Activated T-cell treated with anti-CD3 and anti-CD28 coated beads for 1 hour (primary cell): ENCODE measurements around the gene VAV3.

ENCODE experiments used
- DNase-seq: peaks from one replicate; pipeline ENCODE4 v3.0.0-alpha.2; 2020; ENCODE audit warnings: low read depth

The VAV3 gene

DNA sequence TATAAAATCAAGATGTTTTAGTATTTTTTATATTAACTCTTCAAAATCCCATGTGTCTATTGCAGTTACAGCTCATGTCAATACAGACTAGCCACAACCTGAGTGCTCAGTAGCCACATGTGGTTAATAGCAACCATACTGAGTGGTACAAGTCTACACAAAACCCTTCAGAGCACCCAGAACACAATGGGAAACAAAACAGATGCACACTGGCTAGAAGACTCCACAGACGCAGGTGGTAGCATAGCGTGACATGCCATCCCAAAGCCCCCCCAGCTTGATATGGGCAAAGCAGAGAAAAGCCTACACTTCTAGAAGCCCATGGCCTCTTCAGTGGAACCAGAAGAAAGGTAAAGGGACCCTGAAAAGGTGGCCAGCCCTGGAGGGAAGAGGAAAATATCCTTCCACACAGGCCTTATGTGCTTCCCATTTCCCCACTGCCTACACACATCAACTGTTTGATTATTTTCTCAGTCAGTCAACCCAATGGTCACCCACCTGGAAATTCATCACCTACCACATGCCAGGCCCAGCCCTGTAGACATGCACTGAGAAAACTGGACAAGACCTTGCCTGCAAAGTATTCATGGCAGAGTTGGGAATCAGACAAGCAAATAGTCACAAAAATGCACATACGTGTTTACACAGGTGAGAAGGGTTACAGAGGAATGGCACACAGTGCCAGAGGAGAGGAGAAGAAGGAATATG is 175.0 kb downstream of the VAV3 start:
- no peak for DNase-seq

DNA sequence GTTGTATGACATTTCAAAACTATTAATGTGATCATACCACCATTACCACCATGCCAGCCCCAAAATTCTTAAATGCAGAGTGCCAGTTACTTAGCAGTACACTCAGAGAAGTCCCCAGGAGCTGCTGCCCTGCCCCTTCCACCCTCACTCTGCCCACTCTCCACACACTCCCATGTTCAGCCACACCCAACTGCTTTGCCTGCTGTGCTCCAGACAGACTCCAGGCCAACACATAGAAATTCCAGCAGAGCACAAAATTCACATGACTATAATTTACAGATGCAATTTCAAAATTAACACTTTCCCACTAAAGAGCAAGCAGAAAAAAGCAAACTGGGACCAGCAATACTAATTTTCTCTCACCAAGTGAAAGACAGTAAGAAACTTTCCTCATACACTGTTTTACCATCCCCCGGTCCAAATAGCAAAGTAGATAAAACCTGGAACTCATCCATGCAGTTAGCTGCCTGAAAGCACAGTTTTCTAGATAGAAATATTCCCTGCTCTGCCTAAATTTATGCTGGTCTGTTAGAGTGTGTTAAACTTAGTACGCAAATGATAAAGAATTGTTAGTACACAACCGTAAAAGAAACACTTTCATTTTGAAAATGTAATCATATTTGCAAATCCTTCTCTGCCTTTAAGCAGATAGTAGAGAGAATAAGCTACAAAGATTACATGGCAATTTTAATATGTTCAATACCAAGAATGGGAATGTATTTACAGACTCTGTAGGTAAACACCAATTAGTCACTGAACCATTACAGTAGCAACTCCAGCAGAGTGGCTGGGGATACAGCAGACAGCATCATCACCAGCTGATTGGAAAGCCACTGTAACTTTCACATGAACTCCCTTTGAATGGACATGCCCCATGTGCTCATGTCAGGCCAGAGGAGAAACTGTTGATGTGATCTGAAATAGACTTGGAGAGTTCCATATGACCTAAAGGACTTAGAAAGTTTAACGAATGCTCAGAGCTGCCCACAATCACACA is 176.5 kb downstream of the VAV3 start:
- no peak for DNase-seq

DNA sequence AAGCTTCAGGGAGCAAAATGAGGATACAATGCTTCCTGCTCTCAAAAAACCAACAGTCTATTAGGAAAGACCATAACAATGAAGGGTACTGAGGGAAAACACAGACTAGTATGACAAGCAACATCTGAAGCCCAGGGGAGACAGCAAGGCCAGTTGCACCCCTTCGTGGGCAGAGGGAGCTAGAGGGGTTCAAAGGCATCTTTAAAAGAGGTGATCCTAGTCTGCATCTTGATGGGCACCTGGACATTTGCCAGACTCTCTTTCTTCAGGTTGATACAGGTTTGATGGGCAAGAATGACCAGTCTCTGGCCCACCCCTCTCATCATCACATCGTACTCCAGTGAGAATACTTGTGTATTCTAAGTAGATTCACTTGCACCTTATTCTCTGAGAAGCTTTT is 177.7 kb downstream of the VAV3 start:
- no peak for DNase-seq

- no peak for DNase-seq
Measured at GRCh38 chr1:107786203-107786845, 178.7 kb downstream of the VAV3 start.

DNA sequence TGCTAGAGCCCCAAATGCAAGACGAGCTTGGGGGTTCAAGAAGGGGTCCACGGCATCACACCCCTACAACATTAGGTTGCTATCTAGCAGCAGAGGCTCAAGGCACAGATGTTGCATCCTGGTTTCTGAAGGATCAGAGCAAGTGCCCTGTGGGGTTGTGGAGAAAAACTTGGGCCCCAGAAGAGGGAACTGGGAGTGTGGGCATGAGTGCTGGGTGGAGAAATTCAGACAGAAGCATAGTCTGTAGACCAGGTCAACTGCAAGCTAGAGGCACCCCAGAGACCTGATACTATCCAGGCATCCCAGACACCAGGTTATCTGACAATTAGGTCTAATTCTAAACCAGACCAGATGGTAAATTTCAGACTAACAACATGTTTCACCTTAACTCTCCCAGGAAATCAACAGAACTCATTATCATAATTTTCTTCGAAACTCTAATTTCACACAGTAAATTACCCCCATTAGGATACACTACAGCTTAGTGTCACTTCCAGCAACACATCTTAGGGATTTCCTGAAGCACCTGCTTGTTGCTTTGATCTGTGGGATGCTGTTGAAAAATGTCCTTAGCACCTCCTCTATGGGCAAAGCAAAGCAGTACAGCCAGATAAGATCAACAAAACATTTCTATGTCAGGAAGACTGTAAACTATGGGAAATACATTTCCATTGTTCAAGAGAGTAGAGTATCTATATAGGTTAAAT is 179.3 kb downstream of the VAV3 start:
- DNase-seq: no peak

GRCh38 chr1:107782217-107782845 is 182.6 kb downstream of the VAV3 start:
- peak; percentile 36 for DNase-seq

- DNase-seq: no peak
Measured at GRCh38 chr1:107781245-107781644, 183.7 kb downstream of the VAV3 start.

DNA sequence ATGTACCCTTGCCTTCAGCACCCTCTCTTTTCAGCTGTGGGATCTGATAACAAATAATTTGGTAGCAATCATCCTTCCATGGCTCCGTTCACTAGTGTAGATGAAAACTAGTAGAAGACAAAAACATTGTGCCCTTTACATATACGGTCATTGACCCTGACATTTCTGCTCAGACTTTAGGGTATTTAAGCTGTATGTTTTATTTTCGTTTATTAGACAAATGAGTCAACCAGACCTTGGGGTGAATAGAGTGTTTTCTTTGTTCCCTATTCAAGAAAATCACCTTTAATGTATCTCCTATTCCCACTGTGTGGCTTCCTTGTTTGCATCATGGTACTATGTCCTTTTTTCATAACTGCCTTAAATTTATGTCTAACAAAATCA is 187.3 kb downstream of the VAV3 start:
- no peak for DNase-seq

DNA sequence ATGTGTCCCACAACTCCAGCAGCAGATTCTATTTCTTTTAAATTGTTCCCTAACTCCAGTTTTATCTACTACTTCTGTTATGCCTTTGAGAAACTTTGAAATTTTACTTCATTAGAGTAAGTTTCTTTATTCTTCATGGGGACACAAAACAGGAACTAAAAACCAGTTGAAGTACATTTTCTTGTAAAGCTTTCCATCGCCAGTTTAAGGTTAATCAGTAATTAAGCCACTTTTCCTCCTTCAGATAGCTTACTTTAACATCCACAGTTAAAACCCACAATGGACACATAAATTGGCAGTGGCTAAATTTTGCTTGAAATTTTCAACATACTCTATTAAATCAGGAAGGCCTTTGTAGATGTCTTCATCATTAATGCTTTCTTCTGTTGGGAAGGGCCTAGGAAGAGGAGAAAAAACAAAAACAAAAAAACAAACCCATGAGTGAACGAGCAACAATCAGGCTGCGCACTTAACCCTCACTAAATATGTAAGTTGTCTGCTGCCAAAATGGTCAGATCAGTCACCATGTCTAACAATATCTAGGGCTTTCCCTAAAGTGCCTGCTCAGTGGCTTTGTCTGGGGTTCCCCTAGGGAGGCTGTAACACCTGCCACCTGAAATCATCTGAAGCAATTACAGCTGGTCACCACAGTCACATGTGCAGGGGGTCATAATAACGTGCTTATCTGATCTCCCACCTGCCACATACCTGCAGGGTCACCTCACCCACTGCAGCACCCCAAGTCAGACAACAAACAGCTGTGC is 187.9 kb downstream of the VAV3 start:
- no peak for DNase-seq

DNA sequence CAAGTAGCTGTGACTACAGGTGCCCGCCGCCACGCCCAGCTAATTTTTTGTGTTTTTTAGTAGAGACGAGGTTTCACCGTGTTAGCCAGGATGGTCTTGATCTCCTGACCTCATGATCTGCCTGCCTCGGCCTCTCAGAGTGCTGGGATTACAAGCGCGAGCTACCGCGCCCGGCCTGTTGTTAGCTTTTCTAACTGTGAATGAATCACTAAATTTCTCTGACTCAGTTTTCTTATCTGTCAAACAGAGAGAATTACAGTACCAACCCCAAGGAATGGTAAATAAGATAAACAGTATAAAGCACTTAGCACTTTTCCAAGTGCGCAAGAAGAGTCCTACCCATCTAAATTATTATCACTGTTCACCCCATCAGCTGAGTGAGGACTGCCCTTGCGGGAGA is 193.6 kb downstream of the VAV3 start:
- no peak for DNase-seq

- no peak for DNase-seq
Measured at GRCh38 chr1:107767156-107767582, 197.8 kb downstream of the VAV3 start.

DNA sequence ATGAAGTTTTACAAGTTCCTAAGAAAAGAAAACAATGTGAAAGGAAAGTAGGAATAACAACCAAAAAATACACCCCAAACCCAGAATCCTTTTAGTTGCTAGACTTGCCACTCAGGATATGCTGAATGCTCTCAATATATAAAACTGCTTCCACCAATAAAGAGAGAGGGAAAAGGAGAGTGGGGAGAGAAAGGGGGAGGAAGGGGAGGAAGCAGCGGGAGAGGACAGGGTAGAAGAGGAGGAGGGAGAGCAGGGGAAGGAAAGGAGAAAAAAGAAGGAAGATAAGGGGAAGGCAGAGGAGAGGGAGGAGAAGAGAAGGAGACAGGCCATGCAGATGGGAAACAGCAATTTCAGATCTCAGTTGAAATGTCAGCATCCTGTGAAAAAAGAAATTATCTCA is 198.4 kb downstream of the VAV3 start:
- no peak for DNase-seq

- no peak for DNase-seq
Measured at GRCh38 chr1:107762751-107763390, 202.1 kb downstream of the VAV3 start.

- no peak for DNase-seq
Measured at GRCh38 chr1:107760065-107760464, 204.9 kb downstream of the VAV3 start.

GRCh38 chr1:107750364-107750959 is 214.5 kb downstream of the VAV3 start:
- DNase-seq: no peak

- DNase-seq: no peak
Measured at GRCh38 chr1:107748531-107748930, 216.4 kb downstream of the VAV3 start.

DNA sequence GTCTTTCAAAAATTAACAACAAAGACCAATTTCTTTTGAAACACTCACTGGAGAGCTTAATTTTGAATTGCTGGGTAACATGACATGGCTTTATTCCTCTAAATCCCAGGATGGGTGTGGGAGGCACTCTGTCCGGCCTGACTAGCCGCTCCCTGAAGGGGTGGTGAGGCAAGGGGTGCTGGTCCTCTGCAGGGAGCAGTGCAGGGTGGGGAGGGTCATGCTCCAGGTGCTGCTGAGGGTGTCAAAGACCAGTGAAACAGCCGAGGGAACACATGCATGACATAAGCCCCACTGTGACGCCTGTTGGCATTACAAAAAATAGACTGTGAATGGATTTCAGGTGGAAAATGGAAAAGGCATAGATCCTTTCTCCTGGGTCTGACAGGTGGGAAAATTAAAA is 223.7 kb downstream of the VAV3 start:
- no peak for DNase-seq

- no peak for DNase-seq
Measured at GRCh38 chr1:107740579-107740978, 224.4 kb downstream of the VAV3 start.

DNA sequence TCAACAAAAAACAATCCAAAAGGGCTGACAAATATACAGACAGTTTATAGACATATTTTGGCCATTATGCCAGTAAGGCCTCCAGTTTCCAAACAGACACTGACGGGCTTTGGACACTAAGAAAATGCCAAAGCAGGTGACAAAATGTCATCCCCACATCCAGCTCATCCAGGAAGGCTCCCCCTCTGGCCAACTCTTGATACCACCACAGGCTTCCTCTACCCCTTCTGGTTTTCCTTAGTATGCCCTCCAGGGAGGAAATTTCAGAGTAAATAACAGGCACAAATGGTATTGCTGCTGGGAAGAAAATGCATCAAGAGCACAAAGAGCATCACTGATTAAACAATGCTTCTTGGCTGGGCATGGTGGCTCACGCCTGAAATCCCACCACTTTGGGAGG is 225.3 kb downstream of the VAV3 start:
- DNase-seq: no peak

DNA sequence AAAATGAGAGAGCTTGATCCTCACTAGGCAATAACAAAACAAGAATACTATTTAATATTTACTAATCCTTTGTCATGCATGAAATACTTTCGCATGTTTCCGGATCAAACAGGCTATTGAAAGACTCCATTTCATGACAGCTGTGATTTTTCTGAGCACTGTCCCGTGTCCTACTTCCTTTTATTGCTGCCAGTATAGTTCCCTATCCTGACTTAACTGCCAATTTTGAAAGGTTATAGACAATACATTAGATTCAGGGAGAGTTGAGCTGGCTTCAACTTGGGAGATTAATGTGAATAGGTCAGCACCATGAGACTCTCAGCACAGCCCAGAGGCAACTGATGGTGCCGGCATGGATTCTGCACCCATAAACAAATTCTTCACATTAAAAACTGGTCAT is 225.8 kb downstream of the VAV3 start:
- no peak for DNase-seq
